H1 (cell line): ENCODE results near the gene KDM4E. TPM values are rescaled to one million over a fixed set of nuclear protein-coding genes. Genes with fewer than 3 reads are reported as not detected.

Experiments used
- CTCF ChIA-PET: fragments of 300-600 bp; sonication (Branson Sonifier 250); formaldehyde crosslinking; loops from one replicate; lab custom pipeline; 2021; ENCODE audit not compliant: partially characterized antibody; lab: Charles Lee
- POLR2A ChIA-PET: fragments of 300-600 bp; sonication (Branson Sonifier 250); formaldehyde crosslinking; loops from one replicate; lab custom pipeline; 2021; ENCODE audit warnings: inconsistent platforms; ENCODE audit not compliant: partially characterized antibody; lab: Charles Lee
- DNase-seq, 2 experiments: peaks; one replicate each; pipeline versions ENCODE4 v3.0.0 to v3.0.0-alpha.2; 2010 to 2022; ENCODE audit warnings: low spot score in 2 of 2, low read depth in 1 of 2, mixed read lengths in 1 of 2
- FAIRE-seq: peaks from 2 replicates; lab custom pipeline; 2011; peaks lifted over from hg19 to GRCh38; lab: Jason Lieb, UNC
- H2AFZ ChIP-seq: 2 replicates; pipeline ENCODE4 v1.8.1; 2012; ENCODE audit warnings: low read length, inconsistent platforms
- H2AK5ac ChIP-seq: 2 replicates; pipeline ENCODE4 v1.6.1; 2013; ENCODE audit warnings: low read depth, low read length
- H2BK120ac ChIP-seq: replicated peaks from 2 replicates; pipeline ENCODE3; 2013; ENCODE audit warnings: low read depth, low read length, inconsistent platforms
- H2BK12ac ChIP-seq: 2 replicates; pipeline ENCODE4 v1.6.1; 2013; ENCODE audit warnings: low read depth, low read length
- H2BK15ac ChIP-seq: 2 replicates; pipeline ENCODE4 v1.6.1; 2013; ENCODE audit warnings: low read length
- H2BK20ac ChIP-seq: 2 replicates; pipeline ENCODE4 v1.6.1; 2013; ENCODE audit warnings: low read length
- H2BK5ac ChIP-seq: 2 replicates; pipeline ENCODE4 v1.6.1; 2013; ENCODE audit warnings: low read depth, low read length
- H3K14ac ChIP-seq: 2 replicates; pipeline ENCODE4 v1.6.1; 2013; ENCODE audit warnings: inconsistent platforms; ENCODE audit not compliant: insufficient read length
- H3K18ac ChIP-seq: 2 replicates; pipeline ENCODE4 v1.6.1; 2013; ENCODE audit warnings: low read length; ENCODE audit errors: extremely low read depth
- H3K23ac ChIP-seq: 2 replicates; pipeline ENCODE4 v1.6.1; 2013; ENCODE audit warnings: inconsistent platforms; ENCODE audit not compliant: insufficient read length
- H3K23me2 ChIP-seq: 2 replicates; pipeline ENCODE4 v1.6.1; 2013; ENCODE audit warnings: low read depth, low read length
- H3K27ac ChIP-seq: 2 replicates; pipeline ENCODE4 v1.6.1; 2011; ENCODE audit warnings: low read depth, low read length, inconsistent platforms
- H3K27me3 ChIP-seq, 4 experiments: replicated peaks in 1 of 4; 1 replicate in 1 of 4; 2 replicates in 3 of 4; pipeline versions ENCODE4 v1.6.1 to v1.8.1; 2011 to 2013; ENCODE audit warnings: low read length in 3 of 4, mild to moderate bottlenecking in 3 of 4, inconsistent platforms in 2 of 4, mixed read lengths in 2 of 4, moderate library complexity in 1 of 4; ENCODE audit not compliant: control insufficient read depth in 3 of 4, insufficient read depth in 3 of 4; ENCODE audit errors: extremely low read depth in 1 of 4
- H3K36me3 ChIP-seq, 4 experiments: 2 replicates each; pipeline versions ENCODE4 v1.6.1 to v1.8.1; 2011 to 2013; ENCODE audit warnings: mild to moderate bottlenecking in 4 of 4, low read length in 3 of 4, moderate library complexity in 2 of 4, control low read depth in 1 of 4, inconsistent platforms in 1 of 4; ENCODE audit not compliant: insufficient read depth in 4 of 4, control insufficient read depth in 2 of 4
- H3K4ac ChIP-seq: replicated peaks from 2 replicates; pipeline ENCODE3; 2013; ENCODE audit warnings: low read length, low read depth, mixed read lengths, inconsistent platforms; ENCODE audit not compliant: insufficient read length
- H3K4me1 ChIP-seq, 4 experiments: replicated peaks in 1 of 4; 1 replicate in 1 of 4; 2 replicates in 3 of 4; pipeline versions ENCODE4 v1.6.1 to v1.8.1; 2011 to 2013; ENCODE audit warnings: low read length in 3 of 4, inconsistent platforms in 2 of 4, mixed read lengths in 1 of 4; ENCODE audit not compliant: insufficient read depth in 4 of 4, control insufficient read depth in 3 of 4
- H3K4me2 ChIP-seq, 2 experiments: 2 replicates each; pipeline versions ENCODE4 v1.6.1 to v1.8.1; 2011 to 2013; ENCODE audit warnings: low read depth in 2 of 2, low read length in 2 of 2, control low read depth in 1 of 2, inconsistent platforms in 1 of 2, mild to moderate bottlenecking in 1 of 2; ENCODE audit not compliant: insufficient read depth in 1 of 2
- H3K4me3 ChIP-seq, 4 experiments: fragments of 200-600, 300-600 bp in 1 of 4; sonication (generic), shearing (Covaris generic), sonication (Bioruptor Twin) in 1 of 4; 2 replicates each; pipeline versions ENCODE4 v1.5.1 to v1.8.1; 2011 to 2016; ENCODE audit warnings: low read length in 4 of 4, low read depth in 3 of 4, control low read depth in 2 of 4, inconsistent platforms in 2 of 4, mild to moderate bottlenecking in 2 of 4, mixed read lengths in 1 of 4, moderate library complexity in 1 of 4; ENCODE audit not compliant: insufficient read depth in 2 of 4; ENCODE audit errors: extremely low read depth in 1 of 4
- H3K56ac ChIP-seq: replicated peaks from 2 replicates; pipeline ENCODE3; 2013; ENCODE audit warnings: low read depth, mild to moderate bottlenecking, mixed read lengths, low read length, inconsistent platforms; ENCODE audit not compliant: insufficient read length
- H3K79me1 ChIP-seq: 2 replicates; pipeline ENCODE4 v1.6.1; 2013; ENCODE audit warnings: low read depth, low read length, control low read depth
- H3K79me2 ChIP-seq, 2 experiments: 2 replicates each; pipeline versions ENCODE4 v1.6.1 to v1.8.1; 2012 to 2013; ENCODE audit warnings: low read length in 2 of 2, mild to moderate bottlenecking in 2 of 2, inconsistent platforms in 1 of 2; ENCODE audit not compliant: insufficient read depth in 2 of 2, control insufficient read depth in 1 of 2
- H3K9ac ChIP-seq, 4 experiments: replicated peaks in 1 of 4; 1 replicate in 1 of 4; 2 replicates in 3 of 4; pipeline versions ENCODE4 v1.6.1 to v1.8.1; 2011 to 2013; ENCODE audit warnings: low read depth in 3 of 4, low read length in 3 of 4, control low read depth in 2 of 4, mild to moderate bottlenecking in 2 of 4, moderate library complexity in 2 of 4, inconsistent platforms in 1 of 4; ENCODE audit errors: extremely low read depth in 1 of 4
- H3K9me3 ChIP-seq, 2 experiments: 2 replicates each; pipeline versions ENCODE4 v1.6.1 to v1.8.1; 2012 to 2013; ENCODE audit warnings: mild to moderate bottlenecking in 2 of 2, moderate library complexity in 2 of 2, control low read depth in 1 of 2, inconsistent platforms in 1 of 2, low read depth in 1 of 2, low read length in 1 of 2, mixed read lengths in 1 of 2; ENCODE audit not compliant: insufficient read depth in 2 of 2
- H4K20me1 ChIP-seq, 2 experiments: replicated peaks in 1 of 2; 2 replicates each; pipeline versions ENCODE3 to v1.8.1; 2011 to 2013; ENCODE audit warnings: inconsistent platforms in 2 of 2, low read length in 2 of 2, mild to moderate bottlenecking in 1 of 2; ENCODE audit not compliant: insufficient read depth in 2 of 2, control insufficient read depth in 1 of 2
- H4K5ac ChIP-seq: 2 replicates; pipeline ENCODE4 v1.6.1; 2013; ENCODE audit warnings: low read length, low read depth, mixed read lengths, inconsistent platforms; ENCODE audit not compliant: insufficient read length
- H4K8ac ChIP-seq: 2 replicates; pipeline ENCODE4 v1.8.0; 2013; ENCODE audit warnings: mild to moderate bottlenecking, moderate library complexity, low read length, inconsistent platforms; ENCODE audit not compliant: insufficient read depth; ENCODE audit errors: extremely low read depth
- H4K91ac ChIP-seq: replicated peaks from 2 replicates; pipeline ENCODE3; 2013; ENCODE audit warnings: low read length, mixed read lengths, inconsistent platforms; ENCODE audit not compliant: insufficient read length
- ASH2L ChIP-seq: fragments of 200-600, 300-600 bp; sonication (generic); IDR thresholded peaks from one replicate; pipeline ENCODE4 v1.7.1; 2017; ENCODE audit warnings: low read length
- CHD2 ChIP-seq: IDR thresholded peaks from 2 replicates; pipeline ENCODE4 v1.6.1; 2012; ENCODE audit warnings: low read length, improper control_type of control experiment
- CTBP2 ChIP-seq: IDR thresholded peaks from 2 replicates; pipeline ENCODE4 v1.7.0; 2011; ENCODE audit warnings: borderline replicate concordance, mild to moderate bottlenecking, moderate library complexity, mixed read lengths, low read length; ENCODE audit not compliant: insufficient read depth, insufficient read length
- EGR1 ChIP-seq: IDR thresholded peaks from 2 replicates; pipeline ENCODE4 v1.6.1; 2011; ENCODE audit warnings: low read depth, low read length, borderline replicate concordance
- GABPA ChIP-seq: IDR thresholded peaks from 2 replicates; pipeline ENCODE4 v1.6.1; 2011; ENCODE audit warnings: mild to moderate bottlenecking, low read length, moderate library complexity, borderline replicate concordance; ENCODE audit not compliant: insufficient read depth
- RNF2 ChIP-seq: fragments of 200-900, 300-1000 bp; sonication (generic); IDR thresholded peaks from 2 replicates; pipeline ENCODE4 v1.7.1; 2016; ENCODE audit warnings: borderline replicate concordance, low read depth, mild to moderate bottlenecking, antibody characterized with exemption, low read length; ENCODE audit not compliant: poor library complexity, severe bottlenecking; ENCODE audit errors: missing control alignments
- SAP30 ChIP-seq: fragments of 300-600 bp; sonication (generic); IDR thresholded peaks from 2 replicates; pipeline ENCODE4 v1.7.1; 2012; ENCODE audit warnings: low read length, moderate library complexity, mild to moderate bottlenecking, inconsistent platforms; ENCODE audit not compliant: insufficient read depth, insufficient replicate concordance
- SIRT6 ChIP-seq: IDR thresholded peaks from one replicate; pipeline ENCODE4 v1.7.1; 2012; ENCODE audit warnings: low read length, inconsistent platforms
- SP4 ChIP-seq: IDR thresholded peaks from 2 replicates; pipeline ENCODE4 v1.6.1; 2012; ENCODE audit warnings: low read length, inconsistent platforms
- YY1 ChIP-seq: IDR thresholded peaks from 2 replicates; pipeline ENCODE4 v1.6.1; 2011; ENCODE audit warnings: low read depth, mild to moderate bottlenecking, low read length
- polyA plus RNA-seq, 7 experiments: library from polyadenylated mRNA; depleted of rRNA in 3 of 7; stranded (reverse) in 5 of 7; unstranded in 2 of 7; fragments of >200 nt in 5 of 7; fragments of 200-250 nt in 2 of 7; gene quantifications; 1 replicate in 5 of 7; 2 replicates in 1 of 7; 4 replicates in 1 of 7; pipeline versions ENCODE4 v1.2.1 to v1.2.3, GENCODE V29; 2011 to 2013; ENCODE audit warnings: missing spikeins in 2 of 7, mixed read lengths in 2 of 7
- total RNA-seq: library from RNA; stranded (reverse); fragmentation: NEBNext Ultra II Directional; extraction: Animal tissue kit (Norgen Biotek cat#: 25700); gene quantifications from 2 replicates; pipeline ENCODE4 v1.2.1, GENCODE V29; 2021

The KDM4E gene
- total and polyA plus RNA-seq, 2 of the 8 experiments (the other 6 are each of a cell fraction or from before 2014, with no cell fraction given) = not detected

GRCh38 chr11:95072948-95073347 lies 47.9 kb downstream of the KDM4E start:
- no peaks in the 10 kb centered on the region for H3K79me1 ChIP-seq
- no peak overlapping the region for H3K9ac ChIP-seq
- CTCF ChIA-PET = interaction anchor here (0.7 to 7.0 kb wide), 10 partner anchors 9 to 82 kb away, joined by 3 to 84 read pairs (median 4); partner anchors contain the start of gene ENDOD1
- no peak overlapping the region for H4K5ac ChIP-seq
- no peak overlapping the region for H3K4ac ChIP-seq
- H2BK120ac ChIP-seq = no peak overlapping the region
- no peak overlapping the region for H2BK12ac ChIP-seq
- peaks cover 0 to 2% of the 10 kb centered on the region in 2 experiments; a peak in 1 of 4 replicates for H3K79me2 ChIP-seq
- no peak for TF ChIP-seq SIRT6
- no peak for TF ChIP-seq CHD2
- no peak for TF ChIP-seq YY1
- no peak for TF ChIP-seq EGR1
- no peak for TF ChIP-seq RNF2
- no peak for TF ChIP-seq ASH2L
- no peak for TF ChIP-seq SAP30
- no peak for TF ChIP-seq SP4
- TF ChIP-seq GABPA = no peak
- TF ChIP-seq CTBP2 = no peak
- peaks cover 0 to 2% (median under 1%) of the 10 kb centered on the region in 4 experiments; a peak in 1 of 7 replicates for H3K4me1 ChIP-seq
- H3K14ac ChIP-seq = no peak overlapping the region
- no peak overlapping the region for H2BK20ac ChIP-seq
- H3K4me3 ChIP-seq = no peak overlapping the region
- DNase-seq (no peak), FAIRE-seq (no peak)
- no peak overlapping the region for H2AFZ ChIP-seq
- H3K23ac ChIP-seq = no peak overlapping the region
- H3K27me3 ChIP-seq = no peaks in the 10 kb centered on the region
- no peaks in the 10 kb centered on the region for H3K9me3 ChIP-seq
- H3K36me3 ChIP-seq = no peaks in the 10 kb centered on the region
- peaks cover 2% of the 10 kb centered on the region; the same call in 1 of the 2 replicates for H3K23me2 ChIP-seq
- H4K91ac ChIP-seq = no peak overlapping the region
- H3K18ac ChIP-seq = no peak overlapping the region
- no peak overlapping the region for H4K8ac ChIP-seq
- H4K20me1 ChIP-seq = peaks cover 0 to 2% of the 10 kb centered on the region in 2 experiments
- POLR2A ChIA-PET = no interaction called here
- H2BK15ac ChIP-seq = no peak overlapping the region
- H2AK5ac ChIP-seq = no peak overlapping the region
- H3K27ac ChIP-seq = no peak overlapping the region
- no peak overlapping the region for H3K4me2 ChIP-seq
- H2BK5ac ChIP-seq = no peak overlapping the region
- no peak overlapping the region for H3K56ac ChIP-seq
